Measurements from ENCODE around the gene CYP2D6.
A peak's percentile ranks its signal among the peaks of the same experiment; 100 is the strongest.

The CYP2D6 gene

DNA sequence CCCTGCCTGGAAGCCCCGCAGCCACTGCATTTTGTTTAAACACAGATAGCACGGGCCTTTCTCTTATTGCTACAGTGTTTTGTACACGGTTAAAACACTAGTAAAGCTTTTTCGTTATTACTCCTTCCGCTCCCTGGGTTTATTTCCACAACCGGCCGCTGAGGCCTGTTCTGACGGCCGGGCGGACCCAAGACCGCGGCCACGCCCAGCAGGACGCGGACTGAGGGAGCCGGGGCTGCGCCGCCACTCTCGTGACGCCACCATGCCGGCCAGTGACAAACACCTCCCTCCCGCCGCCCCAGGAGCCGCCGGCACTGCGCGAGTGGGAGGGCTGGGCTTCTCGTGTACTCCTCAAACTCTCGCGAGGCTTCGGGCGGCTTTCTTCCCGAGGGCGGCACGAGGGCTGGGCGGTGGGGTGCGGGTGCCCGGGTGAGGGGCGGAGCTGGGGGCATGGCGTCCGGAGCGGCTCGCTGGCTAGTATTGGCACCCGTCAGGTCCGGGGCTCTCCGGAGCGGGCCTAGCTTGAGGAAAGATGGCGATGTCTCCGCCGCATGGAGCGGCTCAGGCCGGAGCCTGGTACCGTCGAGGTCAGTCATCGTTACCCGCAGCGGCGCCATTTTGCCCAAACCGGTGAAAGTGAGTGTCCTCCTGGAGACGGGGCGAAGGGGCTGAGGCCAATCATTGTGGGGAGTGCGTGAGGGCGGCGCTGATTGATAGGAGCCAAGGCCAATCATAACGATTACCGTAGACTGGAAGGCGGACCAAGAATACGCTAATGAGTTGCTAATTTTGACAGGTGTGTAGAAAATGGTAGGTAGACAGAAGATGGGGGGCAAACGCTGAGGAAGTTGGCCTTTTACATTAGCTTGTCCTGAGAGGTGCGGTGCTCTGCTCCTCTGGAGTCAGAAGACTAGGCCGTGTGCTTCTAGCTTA, 51.0 kb downstream of the CYP2D6 start, which contains the start of gene SMDT1:
TSS of gene SMDT1 (plus strand) at position 382 of the 933 bp plus-strand sequence. CDS start at position 451, 69 bp downstream.
- DNase-seq: peak; percentile 100

- no peak for DNase-seq
These were observed 51.9 kb downstream of the CYP2D6 start for GRCh38 chr22:42078469-42079318.

DNA sequence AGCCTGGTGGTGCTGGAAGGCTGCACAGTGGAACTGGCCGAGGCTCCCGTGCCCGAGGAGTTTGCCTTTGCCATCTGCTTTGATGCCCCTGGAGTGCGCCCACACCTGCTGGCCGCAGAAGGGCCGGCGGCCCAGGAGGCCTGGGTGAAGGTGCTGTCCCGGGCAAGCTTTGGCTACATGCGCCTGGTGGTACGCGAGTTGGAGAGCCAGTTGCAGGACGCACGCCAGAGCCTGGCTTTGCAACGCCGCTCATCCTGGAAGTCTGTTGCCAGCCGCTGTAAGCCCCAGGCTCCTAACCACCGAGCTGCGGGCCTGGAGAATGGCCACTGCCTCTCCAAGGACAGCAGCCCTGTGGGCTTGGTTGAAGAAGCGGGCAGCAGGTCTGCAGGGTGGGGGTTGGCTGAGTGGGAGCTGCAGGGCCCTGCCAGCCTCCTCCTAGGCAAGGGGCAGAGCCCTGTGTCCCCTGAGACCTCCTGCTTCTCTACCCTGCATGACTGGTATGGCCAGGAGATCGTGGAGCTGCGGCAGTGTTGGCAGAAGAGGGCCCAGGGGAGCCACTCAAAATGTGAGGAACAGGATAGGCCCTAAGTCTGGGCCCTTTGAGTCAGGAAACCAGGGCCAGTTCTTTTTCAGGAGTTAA, 53.0 kb downstream of the CYP2D6 start:
- no peak for DNase-seq

DNA sequence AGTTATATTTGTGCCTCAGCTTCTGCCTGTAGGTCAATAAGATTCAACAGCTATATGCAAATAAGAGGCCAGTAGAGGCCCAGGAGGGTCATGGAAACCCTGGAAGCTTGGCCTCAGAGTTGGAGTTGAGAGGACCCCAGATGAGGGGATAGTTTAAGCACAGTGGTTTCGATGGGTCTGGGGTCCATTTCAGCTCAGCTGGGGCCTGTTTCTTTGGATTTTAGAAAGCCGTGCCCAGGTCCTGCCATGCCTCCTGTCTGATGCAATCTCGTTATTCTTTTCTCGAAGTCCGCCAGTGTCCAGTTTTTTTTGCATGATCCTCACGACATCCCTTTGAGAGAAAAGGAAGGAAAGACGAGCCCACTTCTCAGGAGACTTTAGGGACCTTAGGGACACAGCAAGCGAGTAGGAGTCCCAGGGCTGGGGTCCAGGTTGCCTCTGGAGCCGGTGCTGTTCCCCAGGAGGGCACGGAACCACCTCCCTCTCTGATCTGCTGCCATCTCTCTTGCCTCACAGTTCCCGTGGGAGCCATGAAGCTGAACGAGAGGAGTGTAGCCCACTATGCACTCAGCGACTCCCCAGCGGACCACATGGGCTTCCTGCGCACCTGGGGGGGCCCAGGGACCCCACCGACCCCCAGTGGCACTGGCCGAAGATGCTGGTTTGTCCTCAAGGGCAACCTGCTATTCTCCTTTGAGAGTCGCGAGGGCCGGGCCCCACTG, 53.7 kb downstream of the CYP2D6 start:
- no peak for DNase-seq

Data from eye (tissue), 1 donor.